IMR-90 (cell line): ENCODE data around the gene SP2.

Source experiments
- CTCF ChIP-seq: conservative IDR thresholded peaks from 2 replicates; pipeline ENCODE4 v1.5.1; 2012; ENCODE audit warnings: mild to moderate bottlenecking, low read depth, low read length, improper control_type of control experiment
- POLR2A ChIP-seq: IDR thresholded peaks from 2 replicates; pipeline ENCODE4 v1.6.1; 2012; ENCODE audit warnings: mild to moderate bottlenecking, low read depth, low read length
- RFX5 ChIP-seq: IDR thresholded peaks from 2 replicates; pipeline ENCODE4 v1.8.0; 2012; ENCODE audit warnings: low read depth, mild to moderate bottlenecking, low read length, moderate library complexity

- TF ChIP-seq CTCF, result no peak
- no peak for TF ChIP-seq RFX5
- no peak for TF ChIP-seq POLR2A
These were observed 17.0 kb downstream of the SP2 start for GRCh38 chr17:47913050-47913449.
